Testis (tissue), 3 donors: ENCODE data around the gene TMEM242. TPM values are rescaled to one million over a fixed set of nuclear protein-coding genes. Genes with fewer than 3 reads are reported as not detected.

Experiments used
- DNase-seq: peaks from one replicate; pipeline ENCODE4 v3.0.0-alpha.2; 2019
- H3K27ac ChIP-seq, 2 donors: fragments of 200-600 bp; sonication (generic); one replicate each; pipeline ENCODE4 v1.5.1; 2019
- H3K27me3 ChIP-seq: fragments of 200-600 bp; sonication (generic); one replicate; pipeline ENCODE4 v1.5.1; 2019
- H3K36me3 ChIP-seq: fragments of 200-600 bp; sonication (generic); one replicate; pipeline ENCODE4 v1.5.1; 2017; ENCODE audit warnings: low read depth; ENCODE audit errors: missing control alignments
- H3K4me1 ChIP-seq: fragments of 200-600 bp; sonication (generic); one replicate; pipeline ENCODE4 v1.5.1; 2019
- H3K4me3 ChIP-seq, 2 donors: fragments of 200-600 bp; sonication (generic); one replicate each; pipeline ENCODE4 v1.5.1; 2017 to 2019
- H3K9me3 ChIP-seq: fragments of 200-600 bp; sonication (generic); one replicate; pipeline ENCODE4 v1.5.1; 2017
- POLR2A ChIP-seq: fragments of 450-650 bp; IDR thresholded peaks from one replicate; pipeline ENCODE4 v1.6.1; 2017; ENCODE audit warnings: antibody characterized with exemption, mild to moderate bottlenecking, moderate library complexity
- WGBS, 2 donors: methylation state at CpG; one replicate each; pipeline ENCODE4 v1.1.5; 2018; 5-methylcytosine and 5-hydroxymethylcytosine counted together
- intact Hi-C: fragments of 100-400 bp; cut with DNase I; formaldehyde crosslinking; loops from one replicate; pipeline ENCODE4 v1.15.1; 2023; ENCODE audit warnings: low total_unique reads
- polyA plus RNA-seq: library from polyadenylated mRNA; stranded (reverse); fragments of 350-450 nt; fragmentation: Illumina TruSeq; extraction: RNeasy Lipid Tissue Mini Kit (QIAGEN cat#74804); gene quantifications from one replicate; pipeline ENCODE4 v1.2.3, GENCODE V29; 2014; ENCODE audit warnings: low read depth, low replicate concordance; ENCODE audit not compliant: insufficient read depth
- total RNA-seq, 2 donors: library from RNA; depleted of rRNA; stranded (reverse); fragments of >200 nt; gene quantifications; one replicate each; pipeline ENCODE4 v1.2.3, GENCODE V29; 2016
- TF ChIP-seq, protein P1 (sequence below), 3 experiments: fragments of 450-650 bp in 2 of 3; fragments of 200-600 bp in 1 of 3; sonication (generic) in 1 of 3; IDR thresholded peaks; one replicate each; pipeline ENCODE4 v1.5.1; 2016 to 2019; ENCODE audit warnings: antibody characterized with exemption in 3 of 3, mild to moderate bottlenecking in 2 of 3, moderate library complexity in 1 of 3

The TMEM242 gene
- total and polyA plus RNA-seq, 3 donors from 2014 or later: 8.9 to 11.9 (median 10.3) TPM

GRCh38 chr6:157251586-157252247 lies 71.6 kb downstream of the TMEM242 start:
- TF ChIP-seq, protein P1, sequence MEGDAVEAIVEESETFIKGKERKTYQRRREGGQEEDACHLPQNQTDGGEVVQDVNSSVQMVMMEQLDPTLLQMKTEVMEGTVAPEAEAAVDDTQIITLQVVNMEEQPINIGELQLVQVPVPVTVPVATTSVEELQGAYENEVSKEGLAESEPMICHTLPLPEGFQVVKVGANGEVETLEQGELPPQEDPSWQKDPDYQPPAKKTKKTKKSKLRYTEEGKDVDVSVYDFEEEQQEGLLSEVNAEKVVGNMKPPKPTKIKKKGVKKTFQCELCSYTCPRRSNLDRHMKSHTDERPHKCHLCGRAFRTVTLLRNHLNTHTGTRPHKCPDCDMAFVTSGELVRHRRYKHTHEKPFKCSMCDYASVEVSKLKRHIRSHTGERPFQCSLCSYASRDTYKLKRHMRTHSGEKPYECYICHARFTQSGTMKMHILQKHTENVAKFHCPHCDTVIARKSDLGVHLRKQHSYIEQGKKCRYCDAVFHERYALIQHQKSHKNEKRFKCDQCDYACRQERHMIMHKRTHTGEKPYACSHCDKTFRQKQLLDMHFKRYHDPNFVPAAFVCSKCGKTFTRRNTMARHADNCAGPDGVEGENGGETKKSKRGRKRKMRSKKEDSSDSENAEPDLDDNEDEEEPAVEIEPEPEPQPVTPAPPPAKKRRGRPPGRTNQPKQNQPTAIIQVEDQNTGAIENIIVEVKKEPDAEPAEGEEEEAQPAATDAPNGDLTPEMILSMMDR (IDR thresholded peaks at IDR 0.05): no peak
- no peak for TF ChIP-seq POLR2A
- Histone ChIP-seq H3K36me3 (no peaks in the 10 kb centered on the region), H3K9me3 (no peaks in the 10 kb centered on the region), H3K4me1 (no peaks in the 10 kb centered on the region), H3K4me3 (no peak overlapping the region), H3K27ac (no peak overlapping the region), H3K27me3 (no peaks in the 10 kb centered on the region)
- WGBS, 2 donors: 82 to 83% methylated on average over 8 of the region's 8 CpGs
- intact Hi-C loops: no loop called here
- no peak for DNase-seq

GRCh38 chr6:157249826-157250225 lies 73.5 kb downstream of the TMEM242 start:
- intact Hi-C loops: no loop called here
- TF ChIP-seq, protein P1 (IDR thresholded peaks at IDR 0.05): no peak
- TF ChIP-seq POLR2A: no peak
- H3K9me3 ChIP-seq: no peaks in the 10 kb centered on the region
- peaks cover 5% of the 10 kb centered on the region for H3K4me1 ChIP-seq
- 81% methylated on average over 8 of the region's 8 CpGs for WGBS, 2 donors
- no peak overlapping the region for H3K4me3 ChIP-seq
- no peak overlapping the region for H3K27ac ChIP-seq
- no peaks in the 10 kb centered on the region for H3K27me3 ChIP-seq
- H3K36me3 ChIP-seq: no peaks in the 10 kb centered on the region
- DNase-seq: no peak

GRCh38 chr6:157248264-157248663 lies 75.1 kb downstream of the TMEM242 start:
- no peaks in the 10 kb centered on the region for H3K9me3 ChIP-seq
- no peak for DNase-seq
- TF ChIP-seq, protein P1 (IDR thresholded peaks at IDR 0.05): no peak
- no peak for TF ChIP-seq POLR2A
- intact Hi-C loops: no loop called here
- no peaks in the 10 kb centered on the region for H3K27me3 ChIP-seq
- H3K4me1 ChIP-seq: peaks cover 5% of the 10 kb centered on the region
- 53 to 68% methylated on average over 1 of the region's 1 CpG for WGBS, 2 donors
- no peak overlapping the region for H3K27ac ChIP-seq
- H3K36me3 ChIP-seq: no peaks in the 10 kb centered on the region
- no peak overlapping the region for H3K4me3 ChIP-seq

- intact Hi-C loops: no loop called here
- DNase-seq: no peak
- TF ChIP-seq POLR2A: no peak
- TF ChIP-seq, protein P1 (IDR thresholded peaks at IDR 0.05): no peak
- Histone ChIP-seq H3K36me3 (no peaks in the 10 kb centered on the region), H3K9me3 (no peaks in the 10 kb centered on the region), H3K4me3 (peak overlapping the region in 1 of 2 donors; percentile 24), H3K4me1 (peaks cover 5% of the 10 kb centered on the region), H3K27me3 (no peaks in the 10 kb centered on the region), H3K27ac (no peak overlapping the region)
- 57 to 67% methylated on average over 13 to 14 of the region's 14 CpGs for WGBS, 2 donors
Observed at GRCh38 chr6:157246771-157247484, 76.4 kb downstream of the TMEM242 start.
